ENCODE data around the gene CEACAM7. TPM values are rescaled to one million over a fixed set of nuclear protein-coding genes. Genes with fewer than 3 reads are reported as not detected.
"Not testable (repeated sequence)": the region's sequence is repeated elsewhere in the genome, so short reads cannot be mapped to it uniquely, and the experiment has no call there.

The CEACAM7 gene
- total RNA-seq, 1 donor from 2014 or later: 0.16 TPM

- H3K27ac ChIP-seq (replicated peaks): no peak overlapping the region
- no peak overlapping the region for H3K4me3 ChIP-seq
- H3K36me3 ChIP-seq: no peaks in the 10 kb centered on the region
- no peak for TF ChIP-seq CTCF (IDR thresholded peaks at IDR 0.05; ENCODE audit: borderline replicate concordance)
- DNase-seq: no peak
- no peaks in the 10 kb centered on the region for H3K4me1 ChIP-seq
- H3K27me3 ChIP-seq (ENCODE audit: low read depth): peaks cover 57% of the 10 kb centered on the region
- H3K9me3 ChIP-seq (replicated peaks): peaks cover 36% of the 10 kb centered on the region
- intact Hi-C loops (cut with micrococcal nuclease): no loop called here
Observed at GRCh38 chr19:41668315-41668714, 19.8 kb downstream of the CEACAM7 start.

- H3K9me3 ChIP-seq (replicated peaks): peaks cover 43% of the 10 kb centered on the region
- no peak overlapping the region for H3K27ac ChIP-seq (replicated peaks)
- H3K27me3 ChIP-seq (ENCODE audit: low read depth): peaks cover 36% of the 10 kb centered on the region
- no peaks in the 10 kb centered on the region for H3K4me1 ChIP-seq
- no peak for DNase-seq
- no peak overlapping the region for H3K4me3 ChIP-seq
- no peaks in the 10 kb centered on the region for H3K36me3 ChIP-seq
- TF ChIP-seq CTCF (IDR thresholded peaks at IDR 0.05; ENCODE audit: borderline replicate concordance): no peak
- intact Hi-C loops (cut with micrococcal nuclease): no loop called here
Observed at GRCh38 chr19:41666075-41666474, 22.0 kb downstream of the CEACAM7 start.

- no peak overlapping the region for H3K4me3 ChIP-seq
- H3K27me3 ChIP-seq (ENCODE audit: low read depth): peaks cover 64% of the 10 kb centered on the region
- no peak overlapping the region for H3K27ac ChIP-seq (replicated peaks)
- intact Hi-C loops (cut with micrococcal nuclease): no loop called here
- DNase-seq: no peak
- no peak for TF ChIP-seq CTCF (IDR thresholded peaks at IDR 0.05; ENCODE audit: borderline replicate concordance)
- H3K9me3 ChIP-seq (replicated peaks): peaks cover 24% of the 10 kb centered on the region
- no peaks in the 10 kb centered on the region for H3K36me3 ChIP-seq
- H3K4me1 ChIP-seq: no peaks in the 10 kb centered on the region
Observed at GRCh38 chr19:41657157-41657556, 30.9 kb downstream of the CEACAM7 start.

- peaks cover 68% of the 10 kb centered on the region for H3K27me3 ChIP-seq (ENCODE audit: low read depth)
- intact Hi-C loops (cut with micrococcal nuclease); H3K4me1 ChIP-seq: not testable (repeated sequence)
Observed at GRCh38 chr19:41656756-41657155, 31.3 kb downstream of the CEACAM7 start.

GRCh38 chr19:41652250-41652649 lies 35.8 kb downstream of the CEACAM7 start:
- peaks cover 97% of the 10 kb centered on the region for H3K27me3 ChIP-seq (ENCODE audit: low read depth)
- intact Hi-C loops (cut with micrococcal nuclease): no loop called here

More at GRCh38 chr19:41656756-41657155, 31.3 kb downstream of the CEACAM7 start:
- H3K9me3 ChIP-seq (replicated peaks): peaks cover 20% of the 10 kb centered on the region
- H3K27ac ChIP-seq (replicated peaks); H3K36me3 ChIP-seq; DNase-seq; H3K4me3 ChIP-seq: not testable (repeated sequence)

GRCh38 chr19:41649827-41650226 lies 38.2 kb downstream of the CEACAM7 start:
- Histone ChIP-seq H3K4me3 (no peak overlapping the region), H3K27me3 (ENCODE audit: low read depth) (peaks cover 85% of the 10 kb centered on the region), H3K4me1 (no peaks in the 10 kb centered on the region), H3K9me3 (replicated peaks) (peaks cover 17% of the 10 kb centered on the region), H3K27ac (replicated peaks) (no peak overlapping the region), H3K36me3 (no peaks in the 10 kb centered on the region)
- TF ChIP-seq CTCF (IDR thresholded peaks at IDR 0.05; ENCODE audit: borderline replicate concordance): no peak
- no peak for DNase-seq
- intact Hi-C loops (cut with micrococcal nuclease): no loop called here

More at GRCh38 chr19:41652250-41652649, 35.8 kb downstream of the CEACAM7 start:
- DNase-seq: no peak
- TF ChIP-seq CTCF (IDR thresholded peaks at IDR 0.05; ENCODE audit: borderline replicate concordance): no peak
- H3K4me3 ChIP-seq: no peak overlapping the region
- H3K27ac ChIP-seq (replicated peaks): no peak overlapping the region
- no peaks in the 10 kb centered on the region for H3K4me1 ChIP-seq
- H3K36me3 ChIP-seq: no peaks in the 10 kb centered on the region
- H3K9me3 ChIP-seq (replicated peaks): peaks cover 19% of the 10 kb centered on the region

Data from left ventricle myocardium inferior (tissue), 1 donor.